Activated CD8-positive, alpha-beta memory T cell treated with anti-CD3 and anti-CD28 coated beads for 1 hour (primary cell): ENCODE data around the gene BNIP3.
"Not testable (repeated sequence)": the region's sequence is repeated elsewhere in the genome, so short reads cannot be mapped to it uniquely, and the experiment has no call there.

Source experiments
- DNase-seq, 2 donors: peaks; one replicate each; pipeline ENCODE4 v3.0.0-alpha.2; 2020; ENCODE audit warnings: low read depth in 1 of 2; ENCODE audit errors: extremely low read depth in 1 of 2

Gene BNIP3

GRCh38 chr10:131930586-131931330 is 51.0 kb downstream of the BNIP3 start:
- no peak for DNase-seq

GRCh38 chr10:131930150-131930549 is 51.6 kb downstream of the BNIP3 start:
- no peak for DNase-seq

DNA sequence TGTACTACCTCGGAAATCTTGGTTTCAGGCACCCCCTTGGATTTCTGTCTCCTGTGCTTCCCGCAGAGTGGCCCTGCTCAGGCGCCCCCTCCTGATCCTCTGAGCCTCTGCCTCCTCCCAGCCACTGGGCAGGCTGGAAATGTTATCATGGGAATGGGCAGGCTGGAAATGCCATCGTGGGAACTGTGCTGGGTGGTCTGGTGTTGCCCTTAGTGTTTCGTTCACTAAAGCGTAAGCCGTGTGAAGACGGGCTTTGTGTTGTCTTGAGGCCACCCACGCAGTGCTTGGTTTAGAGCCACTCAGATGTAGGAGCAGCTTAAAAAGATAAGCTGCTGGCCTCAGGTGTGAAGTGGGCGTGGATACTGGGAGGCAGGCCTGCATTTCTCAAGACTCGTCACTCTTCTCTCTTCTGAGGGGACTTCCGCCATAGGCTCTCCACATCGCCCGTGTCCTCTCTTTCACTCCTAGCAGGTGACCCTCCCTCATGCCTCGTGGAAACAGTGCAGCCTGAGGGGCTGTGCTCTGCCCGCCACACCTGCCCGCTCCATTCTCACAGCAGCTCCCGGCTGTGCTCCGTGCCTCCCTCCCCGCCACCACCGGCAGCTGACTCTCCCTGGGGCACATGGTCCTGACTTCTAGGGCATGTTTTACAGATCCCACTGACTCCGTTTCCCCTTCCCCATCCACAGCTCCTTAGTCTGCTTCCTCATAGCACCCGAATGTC is 52.4 kb downstream of the BNIP3 start:
- no peak for DNase-seq

GRCh38 chr10:131928248-131929095 is 53.3 kb downstream of the BNIP3 start:
- DNase-seq, result no peak

DNA sequence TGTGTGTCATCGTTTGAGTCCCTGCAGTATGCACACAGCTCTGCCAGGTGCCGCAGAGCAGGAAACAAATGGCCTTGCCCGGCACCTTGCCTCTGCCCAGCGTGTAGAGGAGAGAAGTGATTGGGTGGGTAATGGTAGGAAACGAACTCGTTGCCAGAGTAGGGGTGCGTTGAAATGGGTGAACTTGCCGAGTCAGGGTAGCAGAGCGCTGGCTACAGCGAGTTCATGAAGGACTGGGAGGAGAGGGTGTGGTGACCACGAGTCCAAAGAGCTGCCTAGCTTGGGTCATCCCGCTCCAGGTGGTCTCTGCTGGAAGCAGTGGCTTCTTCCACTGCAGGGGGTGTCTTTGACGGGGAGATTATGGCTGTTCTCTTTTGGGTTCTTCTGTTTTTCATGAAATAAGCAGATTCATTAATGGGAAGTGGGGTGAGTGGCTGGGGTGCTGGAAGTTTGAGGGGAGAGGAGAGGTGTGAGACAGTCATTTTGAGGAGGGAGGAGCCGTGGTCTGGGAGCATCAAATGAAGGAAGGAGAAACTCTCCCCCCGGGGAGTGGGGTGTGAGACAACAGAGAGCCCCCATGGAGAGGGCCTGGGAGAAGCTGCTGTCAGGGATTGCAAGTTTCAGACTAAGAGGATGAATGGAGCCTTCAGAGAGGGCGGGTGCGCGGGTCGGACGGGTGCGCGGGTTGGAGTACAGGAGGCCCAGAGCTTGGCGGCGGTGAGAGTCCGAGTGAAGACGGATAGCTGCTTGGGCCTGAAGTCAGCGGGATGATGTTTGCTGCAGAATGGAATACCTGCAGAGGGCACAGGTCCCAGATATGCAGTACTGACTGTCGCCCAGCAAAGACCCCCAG is 54.8 kb downstream of the BNIP3 start:
- no peak for DNase-seq

GRCh38 chr10:131926253-131926652 is 55.5 kb downstream of the BNIP3 start:
- DNase-seq, result no peak

DNA sequence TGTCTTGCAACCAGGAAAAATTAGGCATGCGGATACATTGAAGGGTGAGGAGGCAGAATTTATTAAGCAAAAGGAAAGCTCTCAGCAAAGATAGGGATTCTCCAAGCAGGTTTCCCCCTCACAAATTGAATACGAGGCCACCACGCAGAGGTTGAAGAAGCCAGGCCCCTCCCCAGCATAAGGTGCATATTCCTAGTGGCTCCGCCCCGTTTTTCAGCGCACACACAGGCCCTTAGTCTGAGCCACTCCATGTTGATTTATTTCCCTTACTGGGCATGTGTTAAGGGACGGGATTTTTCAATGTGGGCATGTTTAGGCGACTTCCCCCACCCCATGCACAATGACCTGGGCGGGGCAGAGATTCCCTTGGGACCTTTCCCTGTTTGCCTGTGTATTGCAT is 56.0 kb downstream of the BNIP3 start:
- no peak for DNase-seq

DNA sequence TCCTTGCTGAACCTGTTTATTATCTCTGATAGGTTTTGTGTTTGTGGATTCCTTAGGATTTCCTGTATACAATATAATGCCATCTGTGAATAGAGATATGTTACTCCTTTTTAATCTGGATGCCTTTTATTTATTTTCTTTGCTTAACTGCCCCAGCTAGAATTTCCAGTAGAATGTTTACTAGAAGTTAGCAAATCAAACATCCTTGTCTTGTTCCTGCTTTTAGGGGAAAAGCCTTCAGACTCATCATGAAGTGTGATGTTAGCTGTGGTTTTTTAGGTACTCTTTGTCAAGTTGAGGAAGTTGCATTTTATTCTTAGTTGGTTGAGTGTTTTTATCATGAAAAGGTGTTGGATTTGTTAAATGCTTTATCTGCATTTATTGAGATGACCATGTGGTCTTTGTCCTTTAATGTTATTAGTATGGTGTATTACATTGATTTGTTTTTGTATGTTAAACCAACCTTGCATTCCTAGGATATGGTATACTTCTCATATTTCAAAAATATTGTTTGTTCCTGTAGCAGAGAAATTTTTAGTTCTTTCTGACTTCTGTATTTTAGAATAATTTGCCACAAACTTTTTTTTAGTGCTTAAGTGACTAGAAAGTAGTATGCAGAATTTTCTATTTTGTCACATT is 56.6 kb downstream of the BNIP3 start:
- no peak for DNase-seq

GRCh38 chr10:131923038-131923756 is 58.5 kb downstream of the BNIP3 start:
- DNase-seq, result no peak

DNA sequence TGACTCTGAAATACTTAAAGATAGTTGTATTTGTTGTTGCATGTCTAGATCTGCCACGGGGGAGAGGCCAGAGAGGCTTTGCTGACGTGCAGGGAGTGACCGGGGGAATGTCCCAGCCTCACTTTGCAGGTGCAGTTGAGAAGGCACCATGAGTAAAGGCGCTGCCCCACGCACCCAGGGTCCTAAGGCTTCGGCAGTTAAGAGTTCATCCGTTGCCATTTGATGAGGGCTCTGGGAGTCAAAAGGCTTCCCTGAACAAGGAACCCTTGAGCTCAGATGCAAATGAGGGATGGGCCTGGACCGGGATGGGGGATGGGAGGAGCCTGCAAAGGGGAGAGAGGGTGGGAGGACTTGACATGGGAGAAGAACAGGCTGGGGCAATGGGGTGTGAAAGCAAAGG is 60.5 kb downstream of the BNIP3 start:
- no peak for DNase-seq

DNA sequence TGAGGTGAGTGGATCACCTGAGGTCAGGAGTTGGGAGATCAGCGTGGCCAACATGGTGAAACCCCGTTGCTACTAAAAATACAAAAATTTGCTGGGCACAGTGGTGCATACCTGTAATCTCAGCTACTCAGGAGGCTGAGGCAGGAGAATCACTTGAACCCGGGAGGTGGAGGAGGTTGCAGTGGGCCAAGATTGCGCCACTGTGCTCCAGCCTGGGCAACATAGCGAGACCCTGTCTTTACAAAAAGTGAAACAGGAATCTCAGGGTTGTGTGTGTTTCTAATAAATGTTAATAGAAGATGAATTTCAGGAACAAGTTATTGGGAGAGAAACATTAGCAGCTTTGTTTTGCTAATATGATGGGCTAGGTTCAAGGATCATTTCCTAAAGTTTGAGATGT is 61.0 kb downstream of the BNIP3 start:
- DNase-seq, result no peak

- no peak for DNase-seq
These were observed 61.6 kb downstream of the BNIP3 start for GRCh38 chr10:131920151-131920550.

GRCh38 chr10:131919461-131919860 is 62.3 kb downstream of the BNIP3 start:
- DNase-seq, result not testable (repeated sequence)
